Measurements from ENCODE around the gene B4GALT3.

GRCh38 chr1:161171696-161172095 lies 5.6 kb downstream of the B4GALT3 start:
- TF ChIP-seq CTCF (IDR thresholded peaks at IDR 0.05): no peak
- TF ChIP-seq POLR2A (IDR thresholded peaks at IDR 0.05): no peak
- TF ChIP-seq POLR2AphosphoS5 (IDR thresholded peaks at IDR 0.05): no peak

Measured in prostate gland (tissue), 2 donors.